ENCODE measurements around the gene ATG14.
"Not testable (repeated sequence)": the region's sequence is repeated elsewhere in the genome, so short reads cannot be mapped to it uniquely, and the experiment has no call there.

ATG14 gene

GRCh38 chr14:55432628-55433027 is 21.0 kb upstream of the ATG14 start:
- no peak for DNase-seq

DNA sequence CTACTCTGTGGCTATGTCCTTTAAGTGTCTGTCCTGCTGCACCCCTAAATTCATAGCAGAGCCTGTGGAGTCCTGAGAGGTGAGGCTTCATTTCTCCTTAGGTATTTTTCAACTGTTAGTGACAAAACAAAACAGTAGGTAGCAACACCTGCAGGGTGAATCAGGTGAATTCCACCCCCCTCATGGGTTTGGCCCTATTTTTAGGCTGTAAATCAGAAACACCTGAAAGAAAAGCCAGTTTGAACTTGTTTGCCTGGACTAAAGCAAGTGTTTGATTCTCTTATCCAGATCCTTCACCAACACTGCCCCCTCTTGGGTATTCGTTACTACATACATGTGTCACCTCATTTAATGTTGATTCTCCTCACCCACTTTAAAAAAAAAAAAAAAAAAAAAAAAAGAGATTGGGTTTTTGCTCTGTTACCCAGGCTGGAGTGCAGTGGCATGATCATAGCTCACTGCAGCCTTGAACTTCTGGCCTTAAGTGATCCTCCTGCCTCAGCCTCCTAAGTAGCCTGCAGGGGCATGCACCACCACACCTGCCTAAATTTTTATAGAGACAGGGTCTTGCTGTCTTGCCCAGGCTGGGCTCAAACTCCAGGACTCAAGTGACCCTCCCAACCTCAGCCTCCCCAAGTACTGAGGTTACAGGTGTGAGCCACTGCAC is 18.5 kb upstream of the ATG14 start:
- DNase-seq = peak; percentile 42

DNA sequence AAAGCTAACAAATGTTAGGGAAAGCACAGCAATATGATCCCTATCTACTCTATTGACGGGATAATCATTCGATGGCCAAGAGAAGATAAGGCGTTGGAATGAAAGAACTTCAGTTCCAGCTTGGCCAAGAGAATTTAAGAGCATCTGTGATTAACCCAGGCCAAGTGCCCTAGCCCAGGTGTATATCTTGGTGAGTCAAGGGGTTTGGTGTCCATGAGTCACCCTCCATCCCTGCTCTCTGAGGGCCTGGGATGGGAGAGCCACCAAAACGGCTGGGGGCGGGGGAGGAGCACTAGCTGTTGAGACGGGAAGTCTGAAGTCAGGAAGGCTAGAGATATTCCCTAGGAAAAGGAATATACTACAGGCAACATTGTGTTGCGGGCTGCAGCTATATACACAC is 15.8 kb upstream of the ATG14 start:
- DNase-seq = no peak

DNA sequence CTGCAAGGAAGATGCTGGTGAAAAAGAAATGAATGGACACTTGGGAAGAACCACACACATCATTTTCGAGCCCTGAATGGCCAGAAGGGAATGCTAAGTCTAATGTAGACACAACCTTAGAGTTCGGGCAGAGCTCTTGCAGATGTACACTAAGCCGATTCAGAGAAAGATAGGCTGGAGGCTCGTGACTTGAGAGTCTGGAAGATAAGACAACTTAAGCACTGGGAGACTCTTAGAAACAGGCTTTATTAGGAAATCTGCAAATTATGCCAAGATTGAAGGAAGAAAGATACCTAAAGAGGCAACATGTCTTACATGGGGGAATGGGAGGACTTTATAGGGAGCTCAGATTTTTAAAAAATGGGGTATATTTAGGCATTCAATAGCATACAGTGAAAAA is 15.3 kb upstream of the ATG14 start:
- no peak for DNase-seq

DNA sequence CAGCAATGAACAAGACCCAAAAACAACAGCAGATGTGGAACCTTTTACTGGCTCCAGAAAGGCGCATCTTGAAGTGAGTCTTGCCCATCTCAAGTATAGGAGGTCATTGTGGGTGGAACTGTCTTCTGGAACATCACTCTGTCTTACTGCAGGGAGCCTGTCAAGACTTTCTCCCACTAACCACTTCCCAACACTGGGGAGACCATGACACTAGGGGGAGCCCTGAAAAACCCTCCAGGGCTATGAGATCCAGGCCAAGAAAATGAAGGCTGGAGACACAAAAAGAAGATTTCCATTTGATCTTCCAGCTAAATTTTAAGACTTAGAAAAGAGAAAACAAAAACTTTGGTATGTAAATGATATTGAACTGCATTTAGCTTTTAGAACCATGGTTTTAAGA is 13.5 kb upstream of the ATG14 start:
- no peak for DNase-seq

DNA sequence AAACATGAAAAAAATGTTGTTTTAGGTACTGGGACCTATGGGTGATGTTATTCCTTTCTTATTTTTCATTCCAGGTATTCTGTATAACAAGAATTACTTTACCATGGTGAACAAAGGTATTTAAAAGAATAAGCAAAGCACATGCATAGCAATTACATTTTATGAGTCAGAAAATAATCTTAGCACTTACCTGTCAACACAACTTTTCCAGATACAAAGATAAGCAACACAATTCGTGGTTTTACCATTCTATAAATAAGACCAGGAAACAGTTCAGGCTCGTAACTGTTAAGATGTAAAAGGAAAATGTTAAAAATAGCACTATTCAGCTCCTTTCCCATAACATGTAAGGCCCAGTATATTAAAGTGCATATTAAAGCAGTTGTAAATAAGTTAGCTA is 12.3 kb upstream of the ATG14 start:
- DNase-seq = no peak

- not testable (repeated sequence) for DNase-seq
These were observed 10.7 kb upstream of the ATG14 start for GRCh38 chr14:55422338-55422737.

- no peak for DNase-seq
These were observed 8.0 kb upstream of the ATG14 start for GRCh38 chr14:55419663-55420062.

GRCh38 chr14:55418411-55418810 is 6.8 kb upstream of the ATG14 start:
- no peak for DNase-seq

DNA sequence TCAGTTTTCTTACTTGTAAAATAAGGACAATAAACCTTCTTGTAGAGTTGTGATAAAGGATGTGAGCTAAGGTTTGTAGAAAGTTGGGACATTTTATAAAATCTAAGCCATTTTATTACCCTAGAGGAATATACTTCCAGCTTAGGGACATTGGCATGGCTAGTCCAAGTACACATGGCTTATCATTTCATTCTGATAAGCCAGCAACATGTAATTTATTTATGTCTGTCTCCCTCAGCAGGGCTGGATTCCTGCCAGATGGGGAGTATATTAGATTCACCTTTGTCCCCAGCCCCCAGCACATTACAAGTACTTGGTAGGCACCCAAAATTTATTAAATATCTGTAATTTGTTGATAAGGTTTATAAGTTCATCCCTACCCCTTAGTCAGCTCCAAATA is 6.3 kb upstream of the ATG14 start:
- DNase-seq = no peak

DNA sequence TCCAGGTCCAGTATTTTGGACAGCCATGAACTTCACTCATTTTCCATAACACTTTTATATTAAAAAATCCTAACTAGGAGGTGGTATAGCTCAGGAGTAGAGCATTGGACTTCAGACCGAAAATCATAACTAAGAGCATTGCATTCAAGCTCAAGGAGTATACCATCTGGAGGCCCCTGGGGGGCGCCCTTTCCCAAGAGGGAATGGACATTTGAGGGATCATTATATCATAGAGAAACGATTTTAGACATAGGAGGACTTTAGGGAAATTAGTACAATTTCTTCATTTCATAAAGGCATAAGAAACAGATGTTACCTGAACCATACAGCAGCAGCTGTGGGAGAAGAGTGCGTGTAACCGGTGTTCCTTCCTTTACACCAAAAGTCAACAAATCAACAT is 5.2 kb upstream of the ATG14 start:
- no peak for DNase-seq

DNA sequence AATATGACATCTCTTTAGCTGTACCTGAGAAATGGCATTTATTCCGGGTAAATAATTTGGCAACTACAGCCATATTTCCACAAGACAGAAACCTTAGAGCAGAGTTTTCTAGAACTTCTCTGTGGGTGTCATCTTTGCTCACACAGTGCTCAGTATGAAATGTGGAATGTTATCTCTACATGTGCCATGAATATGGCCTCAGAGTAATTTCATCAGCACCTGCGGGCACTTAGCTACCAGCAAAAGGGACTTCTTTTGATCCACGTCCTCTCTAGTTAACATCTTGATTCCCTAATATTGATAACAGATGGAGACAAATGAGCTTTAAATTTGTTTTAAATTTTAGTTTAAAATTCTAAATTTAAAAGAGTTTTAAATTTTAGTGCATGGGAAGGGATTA is 2.9 kb upstream of the ATG14 start:
- DNase-seq = no peak

- DNase-seq = no peak
These were observed 1.0 kb upstream of the ATG14 start for GRCh38 chr14:55412676-55413075.

GRCh38 chr14:55410876-55411275 is 754 bp downstream of the ATG14 start:
- no peak for DNase-seq

DNA sequence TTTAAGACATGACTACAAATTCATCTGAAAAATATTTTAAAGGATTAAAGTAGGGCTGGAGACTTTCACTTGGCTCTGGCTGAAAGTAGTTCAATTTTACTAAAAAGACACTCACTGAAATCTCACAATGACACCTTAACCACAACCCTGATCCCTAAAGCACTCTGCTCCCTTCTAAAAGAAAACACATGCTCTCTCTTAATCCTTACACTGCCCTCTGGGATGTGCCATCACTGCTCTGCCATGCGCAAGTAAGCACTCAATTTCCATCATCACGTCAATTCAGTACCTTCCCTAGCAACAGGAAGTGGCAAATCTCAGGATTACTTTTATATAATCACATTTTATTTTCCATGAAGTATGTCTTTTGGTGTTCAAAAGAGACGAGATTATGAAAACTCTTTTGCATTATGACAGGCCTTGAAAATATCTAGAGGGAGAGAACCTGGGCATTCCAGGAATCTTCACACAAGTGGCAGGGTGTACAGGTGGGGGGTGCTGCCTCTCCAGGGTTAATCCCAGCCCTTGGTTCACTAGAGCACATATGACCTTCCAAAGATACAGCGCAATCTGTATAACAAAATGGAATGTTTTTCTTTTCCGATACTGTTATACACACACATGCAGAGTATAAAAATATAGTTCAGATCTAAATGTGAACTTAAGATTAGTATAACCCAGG is 7.3 kb downstream of the ATG14 start:
- DNase-seq = no peak

GRCh38 chr14:55401751-55402150 is 9.9 kb downstream of the ATG14 start:
- no peak for DNase-seq

DNA sequence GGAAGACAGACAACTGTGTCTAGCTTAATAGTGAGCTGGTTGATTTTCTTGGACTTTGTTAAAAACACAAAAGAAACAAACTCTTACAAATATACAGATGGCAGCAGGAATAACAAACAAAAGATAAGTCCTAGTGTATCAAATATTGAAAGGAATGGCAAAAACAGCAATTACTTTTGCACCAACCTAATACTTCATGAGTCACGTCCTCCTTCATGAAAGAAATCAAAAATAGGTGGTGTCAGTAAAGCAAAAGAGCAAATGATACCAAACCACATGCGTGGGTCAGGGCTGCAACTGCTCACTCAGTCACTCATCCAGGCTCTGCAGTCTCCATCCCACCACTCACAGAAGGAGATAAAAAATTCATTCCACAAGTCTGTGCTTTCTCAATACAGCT is 11.8 kb downstream of the ATG14 start:
- DNase-seq = no peak

DNA sequence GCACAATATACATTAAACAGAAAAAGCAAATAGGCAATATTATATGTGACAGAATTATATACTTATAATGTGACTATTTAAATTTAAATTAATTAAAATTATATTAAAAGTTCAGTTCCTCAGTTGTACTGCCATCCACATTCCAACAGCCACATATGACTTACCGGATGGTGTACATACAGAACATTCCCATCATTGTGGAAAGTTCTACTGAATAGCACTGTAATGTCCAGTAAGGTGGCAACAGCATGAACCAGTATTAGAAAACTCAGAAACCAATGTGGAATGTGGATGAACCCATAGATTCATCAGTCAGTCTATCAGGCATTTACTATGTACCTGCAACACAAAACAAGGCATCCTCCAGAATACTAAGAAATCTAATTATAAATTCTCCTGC is 12.4 kb downstream of the ATG14 start:
- no peak for DNase-seq

DNA sequence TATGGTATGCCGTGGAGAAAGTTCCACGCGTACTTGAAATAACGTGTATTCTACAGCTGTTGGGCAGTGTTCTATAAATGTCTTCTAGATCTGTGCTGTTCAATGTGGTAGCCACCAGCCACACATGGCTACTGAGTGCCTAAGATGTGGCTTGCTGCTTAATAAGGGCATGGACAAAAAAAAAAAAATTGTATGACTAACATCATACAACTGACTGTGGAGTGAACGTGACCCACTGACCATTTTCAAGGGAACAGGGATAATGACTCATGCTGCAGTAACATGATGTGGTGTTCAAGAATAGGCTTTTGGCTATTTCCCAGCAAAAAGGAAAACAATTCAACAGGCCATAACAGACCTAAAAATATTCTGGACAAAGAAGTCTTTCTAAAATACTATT is 13.0 kb downstream of the ATG14 start:
- DNase-seq = no peak

DNA sequence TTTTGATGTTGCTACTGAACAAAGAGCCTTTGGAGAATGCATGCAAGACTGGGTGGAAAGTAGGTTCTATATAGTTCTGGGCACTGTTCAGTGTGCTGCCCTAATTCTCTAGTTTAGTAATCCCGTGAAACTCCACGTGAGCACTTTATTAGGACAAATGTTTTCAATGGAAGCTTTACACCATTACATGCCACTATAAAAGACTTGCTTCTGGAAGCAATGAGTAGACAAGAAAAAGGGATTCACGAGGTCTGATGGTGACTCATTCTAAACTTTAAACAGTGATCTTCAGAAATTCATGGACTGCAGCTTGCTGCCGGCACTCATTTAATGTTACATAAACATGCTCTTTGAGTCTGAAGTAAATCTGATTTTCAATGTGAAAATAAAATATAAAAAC is 22.3 kb downstream of the ATG14 start:
- no peak for DNase-seq

GRCh38 chr14:55388160-55388559 is 23.5 kb downstream of the ATG14 start:
- DNase-seq = no peak

DNA sequence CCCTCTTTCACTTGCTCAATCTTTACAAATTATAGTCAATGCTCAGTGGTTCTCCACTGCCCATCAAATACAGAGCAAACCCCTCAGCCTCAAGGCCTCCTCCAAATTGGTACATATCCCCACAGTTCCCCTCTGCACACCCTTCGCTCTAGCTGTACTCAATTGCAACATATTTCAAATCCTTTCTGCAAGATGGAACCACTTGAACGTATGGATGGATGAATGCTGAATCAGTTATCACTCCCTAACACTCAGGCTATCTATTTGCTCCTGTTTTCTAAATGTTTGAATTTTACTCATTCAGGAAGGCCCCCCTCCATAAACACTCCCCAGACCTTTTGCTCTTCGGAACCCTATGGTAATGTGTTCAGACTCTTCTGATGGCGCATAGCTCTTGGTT is 24.5 kb downstream of the ATG14 start:
- no peak for DNase-seq

GRCh38 chr14:55386037-55386808 is 25.4 kb downstream of the ATG14 start:
- DNase-seq = no peak

GRCh38 chr14:55384536-55384935 is 27.1 kb downstream of the ATG14 start:
- DNase-seq = no peak
